GM19397 (cell line): ENCODE measurements around the gene HDAC7.
A peak's percentile ranks its signal among the peaks of the same experiment; 100 is the strongest.

Source experiments
- ATAC-seq: cut with Tn5 transposase; IDR thresholded peaks from one replicate; pipeline ENCODE4 v1.9.1; 2021; ENCODE audit warnings: mild to moderate bottlenecking, moderate library complexity; ENCODE audit not compliant: unreplicated experiment

HDAC7 gene

DNA sequence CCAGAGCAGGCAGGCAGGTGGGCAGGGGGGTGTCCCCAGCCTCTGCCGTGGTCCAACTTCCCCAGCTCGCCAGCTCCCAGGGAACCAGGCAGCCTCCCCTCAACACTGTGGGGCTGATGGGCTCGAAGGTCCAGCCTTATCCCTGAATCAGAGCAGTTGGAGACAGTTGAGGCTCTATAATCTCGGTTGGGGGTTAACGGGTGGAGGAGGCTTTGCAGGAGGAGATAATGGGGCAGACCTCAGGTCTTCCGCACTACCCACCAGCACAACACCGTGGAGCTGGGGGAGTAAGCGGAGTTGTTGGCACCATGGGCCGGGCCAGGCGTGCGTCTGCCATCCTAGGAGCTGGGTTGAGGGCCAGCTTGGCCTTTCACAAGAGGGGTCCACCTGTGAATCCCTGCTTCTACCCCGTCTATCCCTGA is 13.9 kb upstream of the HDAC7 start:
- ATAC-seq = no peak

DNA sequence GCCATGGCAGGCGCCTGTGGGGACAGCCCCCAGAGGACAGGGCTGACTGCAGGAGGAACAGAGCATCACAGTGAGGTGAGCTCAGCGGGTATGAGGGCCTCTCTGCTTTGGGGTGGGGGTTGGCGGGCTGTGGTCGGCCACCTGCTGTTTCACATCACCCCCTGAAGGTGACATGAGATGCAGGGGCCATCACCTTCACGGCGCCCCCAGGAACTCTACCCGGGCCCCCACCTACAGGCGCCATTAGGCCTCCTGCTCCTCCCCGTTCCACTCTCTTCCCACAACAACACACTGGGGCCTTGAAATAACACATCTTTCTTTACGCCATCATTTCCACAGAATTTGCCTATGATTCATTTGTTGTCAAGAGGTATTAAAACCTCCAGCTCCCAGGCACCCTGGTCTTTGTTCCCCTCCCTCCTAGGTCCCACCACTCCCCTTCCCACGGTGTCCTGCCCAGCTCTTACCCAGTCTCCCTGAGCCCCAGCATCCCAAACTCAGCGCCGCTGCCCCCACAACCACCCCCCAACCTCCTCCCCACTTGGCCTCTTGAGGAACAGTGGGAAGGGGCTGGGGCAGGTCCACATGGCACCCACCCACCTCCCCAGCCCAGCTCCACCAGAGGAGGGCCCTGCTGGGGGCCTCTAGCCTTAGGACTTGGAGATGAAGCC is 12.7 kb upstream of the HDAC7 start:
- no peak for ATAC-seq

DNA sequence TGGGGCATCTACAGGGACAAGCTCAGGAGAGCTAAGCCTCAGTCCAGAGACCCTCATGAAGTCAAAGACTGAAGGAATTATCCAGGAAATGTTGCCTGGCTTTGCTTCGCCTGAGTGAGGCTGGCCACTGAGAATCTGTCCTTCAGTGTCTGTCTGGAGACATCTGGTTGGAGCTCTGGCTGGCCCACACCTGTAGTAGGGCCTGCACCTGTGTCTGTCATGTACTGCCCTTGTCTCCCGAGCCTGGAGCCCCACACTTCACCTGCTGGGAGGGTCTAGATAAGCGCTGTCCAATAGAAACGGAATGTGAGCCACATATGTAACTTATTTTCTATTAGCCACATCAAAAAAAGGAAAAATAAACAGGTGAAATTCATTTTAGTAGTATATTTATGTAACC is 9.9 kb upstream of the HDAC7 start:
- ATAC-seq = no peak

DNA sequence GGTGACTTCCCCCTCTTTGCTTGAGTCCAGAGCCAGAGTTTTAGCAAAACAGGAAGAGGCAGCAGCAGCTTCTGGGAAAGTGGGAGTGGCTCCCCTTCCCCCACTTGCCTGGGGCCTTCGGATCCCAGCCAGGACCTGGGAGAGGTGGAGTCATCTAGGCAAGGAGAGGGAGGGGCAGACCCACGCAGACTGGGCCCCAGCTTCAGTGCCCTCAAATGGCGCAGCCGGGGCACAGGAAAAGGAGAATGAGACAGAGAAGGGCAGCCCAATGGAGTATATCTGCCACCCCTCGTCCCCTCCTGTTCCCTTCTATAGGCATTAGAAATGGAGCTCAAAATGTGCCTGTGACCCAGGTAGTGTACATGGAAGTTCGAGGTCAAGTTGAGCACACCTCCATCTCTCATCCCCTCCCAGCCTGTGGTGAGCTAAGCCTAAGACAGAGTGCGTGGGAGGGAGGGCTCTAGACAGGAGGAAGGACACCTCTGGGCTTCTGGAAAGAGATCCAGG is 9.3 kb upstream of the HDAC7 start:
- ATAC-seq = no peak

DNA sequence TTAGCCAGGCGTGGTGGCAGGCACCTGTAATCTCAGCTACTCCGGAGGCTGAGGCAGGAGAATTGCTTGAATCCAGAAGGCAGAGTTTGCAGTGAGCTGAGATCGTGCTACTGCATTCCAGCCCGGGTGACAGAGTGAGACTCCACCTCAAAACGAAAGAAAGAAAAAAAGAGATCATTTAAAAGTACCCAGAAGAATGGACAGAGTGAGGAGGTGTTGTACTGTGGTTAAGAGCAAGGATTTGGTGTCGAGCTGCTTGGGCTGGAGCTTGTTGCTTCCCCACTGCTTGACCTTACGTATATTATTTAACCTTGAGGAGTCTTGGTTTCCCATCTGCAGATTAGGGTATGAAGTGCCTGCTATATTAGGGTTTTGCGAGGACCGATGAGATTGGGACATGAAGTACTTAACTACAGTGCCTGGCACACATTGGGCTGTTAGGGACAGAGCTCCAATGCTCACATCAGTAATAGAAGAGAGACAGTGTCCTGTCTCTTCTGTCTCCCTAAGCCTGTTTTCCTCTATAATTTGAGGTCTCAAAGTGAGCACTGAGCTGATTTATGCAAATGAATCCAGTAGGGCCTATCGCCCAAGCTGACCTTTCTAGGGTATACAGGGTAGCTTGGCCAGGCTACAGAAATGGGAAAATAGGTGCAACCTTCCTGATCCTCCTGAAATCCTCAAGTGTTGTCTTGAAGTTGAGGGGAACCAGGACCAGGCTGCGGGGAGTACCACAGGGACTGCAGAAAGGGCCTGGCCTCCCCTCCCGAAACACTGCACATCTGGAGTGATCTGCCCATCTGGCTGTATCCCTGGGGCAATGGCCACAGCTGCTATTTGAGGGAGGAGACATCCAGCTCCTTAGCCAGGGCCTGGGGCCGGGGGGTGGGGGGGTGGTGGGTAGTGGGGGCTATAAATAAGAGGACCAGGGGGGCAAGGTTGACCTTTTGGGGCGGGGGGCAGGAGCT is 8.6 kb upstream of the HDAC7 start:
- no peak for ATAC-seq

DNA sequence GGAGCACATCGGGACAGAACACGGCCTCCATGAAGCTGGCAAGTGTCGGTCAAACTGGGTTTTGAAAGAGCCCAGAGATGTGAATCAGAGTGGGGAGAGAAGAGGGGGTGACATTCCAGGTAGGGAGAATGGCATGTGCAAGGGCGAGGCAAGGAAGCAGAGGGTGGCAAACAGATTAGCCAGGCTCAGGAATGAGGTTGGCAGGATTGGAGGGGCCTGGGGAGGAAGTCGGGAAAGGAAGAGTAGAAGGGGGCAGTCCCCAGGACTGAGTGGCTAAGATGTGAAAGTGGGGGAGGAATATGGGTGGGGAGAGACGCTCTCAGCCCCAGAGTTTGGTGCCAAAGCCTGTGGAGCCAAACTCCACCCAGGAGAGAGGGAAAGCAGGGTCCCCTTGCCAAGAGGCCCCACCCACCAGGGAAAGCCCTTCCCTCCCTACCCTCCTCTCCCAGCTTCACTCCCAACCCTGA is 5.5 kb upstream of the HDAC7 start:
- no peak for ATAC-seq

DNA sequence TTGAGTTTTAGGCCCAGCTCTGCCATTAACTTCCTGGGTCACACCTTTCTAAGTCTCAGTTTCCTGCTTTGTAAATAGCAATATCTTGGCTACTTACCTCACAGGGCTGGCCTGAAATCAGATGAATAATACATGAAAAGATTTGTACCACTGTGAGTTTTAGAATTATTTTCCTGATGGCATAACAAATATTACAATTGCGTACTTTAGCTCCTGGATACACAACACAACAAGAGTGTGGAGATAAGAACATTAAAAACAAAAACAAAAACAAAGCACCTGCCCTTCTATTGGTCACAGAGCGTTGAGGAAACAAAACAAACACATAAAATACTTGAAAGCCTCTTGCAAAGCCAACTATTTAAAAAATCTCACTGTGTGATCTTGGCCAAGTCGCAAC is 4.9 kb upstream of the HDAC7 start:
- ATAC-seq = no peak

DNA sequence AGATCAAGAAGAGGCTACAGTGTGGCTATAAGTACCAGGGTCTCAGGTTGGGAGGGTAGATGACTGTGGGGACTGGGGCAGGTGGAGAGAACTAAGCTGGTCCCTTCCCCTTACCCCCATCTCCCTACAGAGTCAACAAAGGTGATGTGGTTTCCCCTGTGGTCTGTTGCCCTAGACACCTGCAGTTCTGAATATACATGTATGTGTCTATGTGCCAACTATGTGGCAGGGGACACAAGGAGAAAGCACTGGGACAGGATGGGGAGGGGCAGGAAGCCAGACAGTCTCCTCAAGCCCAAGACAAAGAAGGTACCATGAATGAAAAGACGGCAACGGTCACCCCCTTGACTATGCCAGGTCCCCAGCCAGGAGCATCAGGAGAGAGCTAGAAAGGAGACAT is 4.5 kb upstream of the HDAC7 start:
- no peak for ATAC-seq

DNA sequence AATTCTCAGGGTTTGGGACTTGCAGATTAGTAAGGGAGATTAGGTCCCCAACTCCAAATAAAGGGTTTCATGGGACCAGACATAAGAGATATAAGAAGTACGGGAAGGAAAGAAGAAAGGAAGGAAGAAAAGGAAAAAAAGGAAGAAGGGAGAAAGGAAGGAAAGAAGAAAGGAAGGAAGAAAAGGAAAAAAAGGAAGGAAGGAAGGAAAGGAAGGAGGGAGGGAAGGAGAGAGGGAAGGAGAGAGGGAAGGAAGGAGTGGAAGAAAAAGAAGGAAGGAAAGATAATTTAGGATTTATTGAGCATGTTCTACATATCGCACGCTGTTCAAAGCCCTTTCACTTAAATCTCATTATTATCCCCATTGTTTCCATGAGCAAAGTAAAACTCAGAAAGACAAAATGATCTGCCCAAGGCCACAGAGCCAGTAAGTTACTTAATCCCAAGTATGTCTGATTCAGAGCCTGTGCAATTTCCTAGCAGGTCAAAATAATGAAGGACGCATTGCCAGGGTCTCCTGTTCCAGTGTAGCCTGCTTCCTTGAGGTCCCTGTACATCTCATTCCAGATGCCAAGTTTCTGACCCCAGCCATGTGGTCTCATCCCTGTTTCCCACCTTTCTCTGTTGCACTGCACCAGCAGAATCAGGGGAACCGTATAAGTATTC is 3.9 kb upstream of the HDAC7 start:
- ATAC-seq = no peak

DNA sequence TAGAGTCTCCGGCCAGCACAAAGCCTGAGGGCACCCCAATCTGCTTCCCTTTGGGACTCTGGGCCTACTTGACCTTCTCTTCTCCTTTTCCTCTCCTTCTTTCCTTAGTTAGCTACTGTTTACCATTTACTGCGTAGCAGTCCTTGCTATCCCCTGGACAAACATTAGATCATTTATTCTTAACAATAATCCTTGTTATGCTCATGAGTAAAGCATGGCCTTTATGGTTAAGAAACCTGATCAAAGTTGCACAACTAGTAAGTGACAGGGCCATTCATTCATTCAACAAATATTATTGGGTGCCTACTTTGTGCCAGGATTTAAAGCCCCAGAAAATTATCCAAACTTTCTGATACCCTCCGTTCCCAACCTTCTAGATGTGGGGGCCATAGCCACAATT is 3.2 kb upstream of the HDAC7 start:
- no peak for ATAC-seq

DNA sequence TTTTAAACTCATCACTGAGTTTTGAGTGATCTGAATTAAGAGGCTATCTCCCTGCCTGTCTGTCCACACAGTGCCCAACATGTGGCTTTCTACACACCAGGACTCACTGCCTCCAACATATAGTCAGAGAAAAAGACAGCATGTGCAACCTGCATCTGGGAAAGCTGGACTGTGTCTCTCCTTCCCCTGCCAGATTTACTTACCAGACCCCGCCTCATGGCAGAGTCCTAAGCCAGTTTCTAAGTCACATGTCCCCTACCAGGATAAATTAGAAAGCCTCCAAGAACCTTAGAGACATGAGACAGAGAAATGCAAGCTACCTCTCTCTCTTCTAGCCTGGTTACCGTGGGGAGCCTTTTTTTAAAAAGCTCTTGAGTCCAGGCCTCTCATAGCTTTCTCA is 2.7 kb upstream of the HDAC7 start:
- ATAC-seq = no peak

DNA sequence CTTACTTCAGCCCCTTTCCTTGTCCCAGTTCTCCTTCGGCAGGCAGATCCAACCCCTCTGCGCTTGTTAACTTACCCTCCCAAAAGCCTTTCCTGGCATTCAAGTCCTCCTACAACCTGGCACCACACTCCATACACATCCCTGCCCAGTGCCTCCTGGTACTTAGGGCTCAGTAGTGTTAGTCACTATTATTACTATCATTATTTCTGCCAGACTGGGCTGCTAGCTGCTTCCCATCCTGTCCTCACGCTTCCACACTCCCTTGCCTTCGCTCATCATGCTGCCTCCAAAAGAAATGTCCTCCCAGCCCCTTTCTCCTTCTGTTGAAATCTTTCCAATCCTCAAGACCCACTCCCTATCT is 1.6 kb upstream of the HDAC7 start:
- ATAC-seq = no peak

DNA sequence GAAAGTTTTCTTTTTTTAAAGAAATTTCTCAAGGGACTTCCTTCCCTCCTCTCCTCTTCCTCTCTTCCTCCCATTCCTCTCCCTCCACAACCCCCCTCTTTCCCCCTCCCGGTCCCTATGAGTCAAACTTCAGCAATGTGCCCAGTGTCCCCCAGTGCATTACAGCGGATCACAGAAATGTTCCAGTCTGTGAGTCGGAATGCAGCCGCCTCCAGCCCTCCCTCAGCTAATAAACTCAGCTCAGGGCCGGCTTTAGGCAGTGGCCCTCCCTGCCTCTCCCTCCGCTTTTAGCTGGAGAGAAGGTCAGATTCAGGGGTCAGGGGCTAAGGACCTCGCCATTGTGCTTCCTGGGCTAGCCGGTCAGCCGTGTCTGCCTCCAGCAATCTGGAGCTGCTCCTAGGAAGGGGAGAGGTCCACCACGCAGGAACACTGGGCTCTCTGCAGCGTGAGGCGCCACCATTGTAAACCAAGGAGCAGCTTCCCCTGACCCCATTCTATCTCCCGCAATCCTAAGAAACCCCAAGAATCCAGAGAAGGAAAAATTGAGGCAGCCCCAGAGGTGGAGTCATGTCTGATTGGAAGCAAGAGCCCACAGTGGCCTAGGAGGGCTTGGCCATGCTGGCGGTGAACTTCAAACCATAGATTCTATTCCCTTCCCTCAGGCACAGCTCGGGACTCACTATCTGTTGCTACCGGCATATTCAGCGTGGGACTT is 1.1 kb upstream of the HDAC7 start:
- no peak for ATAC-seq

DNA sequence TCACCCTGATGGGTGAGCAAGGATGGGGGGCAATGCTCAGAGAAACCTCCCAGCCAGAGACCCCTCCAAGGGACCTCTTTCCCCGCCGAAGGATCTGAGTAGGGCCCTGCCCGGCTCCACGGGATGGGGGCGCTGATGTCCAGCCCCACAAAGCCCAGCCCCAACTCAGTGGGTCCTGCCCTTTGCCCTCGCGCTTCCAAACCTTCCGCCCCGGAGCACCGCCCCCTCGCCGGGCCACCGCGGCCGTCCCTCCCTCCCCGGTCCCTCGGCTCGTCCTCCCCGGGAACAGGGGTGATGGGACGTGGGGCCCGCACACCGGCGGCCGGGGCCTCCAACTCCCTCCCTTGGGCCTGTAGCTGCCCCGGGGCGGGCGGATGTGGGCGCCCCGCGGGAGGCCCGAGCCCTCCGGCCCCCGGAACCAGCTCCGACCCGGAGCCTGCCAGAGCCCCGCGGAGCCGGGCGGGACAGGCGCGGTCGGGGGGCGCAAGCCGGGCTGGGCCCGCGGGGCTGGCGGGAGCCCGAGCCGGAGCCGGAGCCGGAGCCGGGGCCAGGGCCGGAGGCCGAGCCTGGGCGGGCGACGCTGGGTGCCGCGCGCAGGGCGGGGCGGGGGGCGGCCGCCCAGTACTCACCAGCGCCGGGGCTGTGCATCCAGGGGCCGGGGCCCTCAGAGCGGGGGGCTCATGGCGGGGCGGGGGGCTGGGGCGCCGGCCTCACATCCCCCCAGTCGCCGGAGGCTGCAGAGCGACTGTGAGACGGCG is 386 bp downstream of the HDAC7 start:
- peak; percentile 39 for ATAC-seq

DNA sequence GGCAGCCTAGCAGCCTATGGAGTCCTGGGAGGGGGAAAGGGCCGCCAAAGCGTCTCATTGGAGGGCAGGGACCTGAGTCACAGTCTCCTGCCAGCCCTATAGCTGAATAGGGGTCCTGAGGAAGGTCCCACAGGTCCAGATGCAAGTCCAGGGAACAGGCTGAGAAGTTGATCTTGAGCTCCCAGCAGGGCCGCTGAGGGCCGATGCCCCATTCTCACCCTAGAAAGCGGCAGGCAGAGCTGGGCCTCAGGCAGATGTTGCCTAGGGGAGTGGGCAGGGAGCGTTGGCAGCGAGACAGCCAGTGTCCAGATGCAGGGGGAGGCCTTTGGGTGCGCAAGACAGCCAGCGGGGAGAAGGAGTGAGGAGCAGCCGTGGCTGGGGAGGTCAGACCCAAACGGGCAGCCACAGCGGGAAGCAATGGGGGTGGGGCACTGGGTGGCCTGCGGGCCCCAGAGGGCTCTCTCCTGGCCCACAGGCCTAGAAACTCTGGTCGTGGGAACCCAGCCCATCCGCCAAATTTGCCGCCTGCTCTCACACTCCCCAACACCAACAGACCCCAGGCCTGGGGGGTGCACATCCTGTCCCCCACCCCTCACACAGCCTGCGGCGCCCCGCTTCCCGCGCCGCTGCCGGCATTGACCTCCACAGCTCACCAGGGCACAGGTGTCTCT is 1.1 kb downstream of the HDAC7 start:
- no peak for ATAC-seq

DNA sequence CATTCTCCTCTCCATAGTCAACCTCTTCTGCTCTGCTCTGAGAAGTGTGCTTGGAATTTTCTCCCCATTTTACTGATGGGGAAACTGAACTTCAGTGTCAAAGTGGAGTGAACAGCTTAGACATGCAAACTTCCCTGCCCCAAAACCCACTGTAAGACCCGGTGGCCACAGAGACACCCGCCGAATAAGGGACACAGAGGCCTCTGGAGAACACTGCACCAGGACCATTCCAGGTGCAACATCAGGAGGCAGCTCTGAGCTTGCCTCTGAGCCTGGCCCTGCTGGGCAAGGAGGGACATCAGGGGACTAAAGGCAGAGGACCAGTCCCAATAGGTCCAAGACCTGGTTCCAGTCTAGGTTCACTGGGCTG is 1.7 kb downstream of the HDAC7 start:
- no peak for ATAC-seq

DNA sequence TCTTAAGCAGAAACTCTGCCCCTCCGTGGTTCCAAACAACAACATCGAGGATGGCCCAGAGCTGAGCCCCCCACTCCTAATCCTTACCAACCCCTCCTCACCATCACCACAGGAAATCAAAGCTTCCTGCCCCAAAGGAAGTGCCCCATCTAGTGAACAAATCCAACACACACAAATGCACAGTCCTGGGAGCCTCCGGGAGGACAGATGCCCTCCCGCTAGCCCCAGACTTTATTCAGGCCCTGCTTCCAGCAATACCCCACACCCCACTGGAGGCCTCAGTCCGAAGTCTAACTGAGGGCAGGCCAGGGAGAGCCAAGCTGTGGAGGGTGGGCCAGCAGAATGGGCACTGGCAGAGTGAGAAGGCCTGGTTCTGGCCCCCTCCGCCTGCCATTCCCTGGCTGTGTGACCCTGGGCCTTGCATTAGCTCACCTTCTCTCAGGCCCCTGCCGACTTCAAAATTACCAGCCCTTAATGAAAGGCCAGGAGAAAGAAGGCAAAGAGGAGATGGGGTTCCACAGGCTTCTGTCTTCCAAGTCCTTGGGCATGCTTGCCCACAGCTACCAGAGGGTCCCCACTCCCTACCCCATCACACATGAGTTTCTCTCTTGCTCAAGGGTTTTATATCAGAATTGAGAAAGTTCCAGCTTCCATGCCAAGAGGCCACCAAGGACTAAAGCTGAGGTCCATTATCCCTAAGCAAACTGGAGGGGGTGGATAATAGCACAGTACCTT is 2.3 kb downstream of the HDAC7 start:
- no peak for ATAC-seq

DNA sequence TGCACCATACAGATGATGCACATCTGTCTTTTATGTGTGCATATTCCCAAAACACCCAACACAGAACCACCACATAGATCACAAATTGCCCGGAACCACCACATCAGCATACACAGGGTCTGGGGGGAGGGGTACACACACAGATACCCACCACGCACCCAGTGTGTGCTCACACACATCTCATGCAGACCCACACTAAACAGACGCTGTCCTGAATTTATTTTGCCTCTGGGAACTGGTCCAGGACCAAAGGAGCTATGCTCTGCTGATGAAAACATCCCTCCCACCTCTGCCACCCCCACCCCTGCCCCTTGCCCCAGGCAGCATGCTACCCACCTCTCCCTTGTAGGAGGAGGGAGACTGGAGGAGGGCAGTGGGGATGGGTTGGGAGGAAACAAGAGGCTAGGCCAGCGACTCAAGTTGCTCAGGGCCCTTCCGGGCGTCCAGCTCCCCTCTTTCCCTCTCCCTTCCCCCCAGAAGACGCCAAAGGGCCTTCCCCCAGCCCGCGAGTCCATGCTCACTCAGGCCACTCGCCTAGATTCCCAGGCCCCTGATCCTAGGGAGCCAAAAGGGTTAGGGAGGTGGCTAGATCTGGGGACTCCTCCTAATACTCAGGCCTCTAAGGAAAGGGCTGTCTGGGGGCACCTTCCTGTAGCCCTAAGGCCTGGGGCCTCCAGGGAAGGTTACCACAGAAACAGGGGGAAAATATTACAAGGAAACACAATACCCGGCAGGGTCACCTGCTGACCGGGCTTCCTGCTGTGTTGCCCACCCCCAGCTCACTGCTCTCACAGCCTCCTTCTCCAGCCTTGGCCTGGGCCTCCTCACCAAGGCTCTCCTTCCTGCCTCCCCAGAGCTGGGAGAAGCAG is 3.1 kb downstream of the HDAC7 start:
- no peak for ATAC-seq
